ENCODE measurements around the gene SYK.

SYK gene

DNA sequence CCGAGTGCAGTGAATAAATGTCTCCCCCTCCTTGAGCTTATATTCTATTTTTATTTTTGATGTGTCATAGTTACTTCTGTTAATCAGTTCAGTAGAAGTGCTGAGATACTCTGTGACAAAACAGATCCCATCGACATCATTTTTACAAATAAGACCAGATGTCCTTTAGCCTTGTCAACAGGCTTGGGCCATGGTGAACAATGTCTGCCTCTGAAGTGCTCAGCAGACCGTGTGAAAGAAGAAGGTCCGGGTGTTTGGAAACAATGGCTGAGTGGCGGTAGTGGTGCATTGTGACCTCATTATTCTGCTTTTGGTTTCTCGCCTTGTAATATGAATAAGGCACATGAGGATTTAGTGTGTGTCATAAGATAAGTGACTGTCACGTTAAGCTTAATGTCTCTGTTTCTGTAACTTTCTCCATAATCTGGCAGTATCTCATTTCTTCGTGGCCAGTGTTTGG lies 71.2 kb downstream of the SYK start:
- TF ChIP-seq, protein P1, sequence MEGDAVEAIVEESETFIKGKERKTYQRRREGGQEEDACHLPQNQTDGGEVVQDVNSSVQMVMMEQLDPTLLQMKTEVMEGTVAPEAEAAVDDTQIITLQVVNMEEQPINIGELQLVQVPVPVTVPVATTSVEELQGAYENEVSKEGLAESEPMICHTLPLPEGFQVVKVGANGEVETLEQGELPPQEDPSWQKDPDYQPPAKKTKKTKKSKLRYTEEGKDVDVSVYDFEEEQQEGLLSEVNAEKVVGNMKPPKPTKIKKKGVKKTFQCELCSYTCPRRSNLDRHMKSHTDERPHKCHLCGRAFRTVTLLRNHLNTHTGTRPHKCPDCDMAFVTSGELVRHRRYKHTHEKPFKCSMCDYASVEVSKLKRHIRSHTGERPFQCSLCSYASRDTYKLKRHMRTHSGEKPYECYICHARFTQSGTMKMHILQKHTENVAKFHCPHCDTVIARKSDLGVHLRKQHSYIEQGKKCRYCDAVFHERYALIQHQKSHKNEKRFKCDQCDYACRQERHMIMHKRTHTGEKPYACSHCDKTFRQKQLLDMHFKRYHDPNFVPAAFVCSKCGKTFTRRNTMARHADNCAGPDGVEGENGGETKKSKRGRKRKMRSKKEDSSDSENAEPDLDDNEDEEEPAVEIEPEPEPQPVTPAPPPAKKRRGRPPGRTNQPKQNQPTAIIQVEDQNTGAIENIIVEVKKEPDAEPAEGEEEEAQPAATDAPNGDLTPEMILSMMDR (IDR thresholded peaks at IDR 0.05; ENCODE audit: control insufficient read depth, extremely low read depth, insufficient read depth): no peak
- DNase-seq (ENCODE audit: low read depth): no peak
- no peak overlapping the region for H3K4me3 ChIP-seq (ENCODE audit: low read depth, low read length)

DNA sequence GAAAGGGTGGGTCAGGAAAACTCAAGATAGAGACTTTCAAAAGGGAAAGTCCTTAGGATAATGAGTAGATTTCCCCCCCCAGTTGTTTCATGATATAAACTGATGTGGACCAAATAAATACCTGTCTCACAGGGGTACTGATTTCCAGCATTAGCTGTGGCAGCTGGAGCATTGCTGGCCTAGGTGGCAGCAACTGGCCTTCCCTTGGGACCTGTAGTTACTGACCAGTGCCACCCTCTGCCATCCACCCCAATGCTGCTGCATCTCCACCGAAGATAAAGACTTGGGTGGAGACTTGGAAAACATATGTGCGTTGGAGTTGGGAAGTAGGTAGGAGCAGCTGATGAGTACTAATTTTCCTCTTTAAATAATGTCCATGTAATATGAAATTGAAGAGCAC lies 71.8 kb downstream of the SYK start:
- H3K4me3 ChIP-seq (ENCODE audit: low read depth, low read length): no peak overlapping the region
- TF ChIP-seq, protein P1 (IDR thresholded peaks at IDR 0.05; ENCODE audit: control insufficient read depth, extremely low read depth, insufficient read depth): no peak
- DNase-seq (ENCODE audit: low read depth): no peak

DNA sequence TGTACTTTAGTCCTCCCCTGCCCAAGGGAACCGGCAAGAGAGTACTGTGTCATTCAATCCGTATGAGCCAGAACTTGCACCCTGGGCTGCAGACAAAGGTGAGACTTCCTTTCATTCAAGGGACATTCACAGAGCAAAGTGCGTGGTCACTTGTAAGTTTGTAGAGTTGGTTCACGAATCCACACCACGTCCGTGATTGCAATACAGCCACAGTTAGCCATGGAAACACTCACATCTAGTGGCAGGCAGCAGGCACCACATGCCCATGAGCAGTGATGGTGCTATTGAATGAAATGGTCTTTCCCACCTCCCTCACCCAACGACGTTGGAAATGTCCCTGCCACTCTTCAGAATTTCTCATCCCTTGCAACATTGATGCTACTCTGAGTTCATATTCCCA lies 72.6 kb downstream of the SYK start:
- DNase-seq (ENCODE audit: low read depth): no peak
- H3K4me3 ChIP-seq (ENCODE audit: low read depth, low read length): no peak overlapping the region
- TF ChIP-seq, protein P1 (IDR thresholded peaks at IDR 0.05; ENCODE audit: control insufficient read depth, extremely low read depth, insufficient read depth): peak; percentile 24; the same call in 1 of the 2 replicates

DNA sequence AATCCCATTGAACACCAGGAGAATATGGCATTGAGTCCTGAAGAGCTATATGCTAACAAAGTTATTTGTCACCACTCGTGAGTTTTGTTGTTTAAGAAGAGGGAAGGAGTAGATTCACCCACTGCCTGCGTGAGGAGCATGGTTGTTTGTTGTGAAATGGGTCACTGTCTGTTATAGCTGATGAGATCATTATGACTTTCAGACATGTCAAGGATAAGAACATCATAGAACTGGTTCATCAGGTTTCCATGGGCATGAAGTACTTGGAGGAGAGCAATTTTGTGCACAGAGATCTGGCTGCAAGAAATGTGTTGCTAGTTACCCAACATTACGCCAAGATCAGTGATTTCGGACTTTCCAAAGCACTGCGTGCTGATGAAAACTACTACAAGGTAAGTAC lies 76.9 kb downstream of the SYK start:
- DNase-seq (ENCODE audit: low read depth): peak; percentile 80
- H3K4me3 ChIP-seq (ENCODE audit: low read depth, low read length): no peak overlapping the region
- TF ChIP-seq, protein P1 (IDR thresholded peaks at IDR 0.05; ENCODE audit: control insufficient read depth, extremely low read depth, insufficient read depth): no peak

DNA sequence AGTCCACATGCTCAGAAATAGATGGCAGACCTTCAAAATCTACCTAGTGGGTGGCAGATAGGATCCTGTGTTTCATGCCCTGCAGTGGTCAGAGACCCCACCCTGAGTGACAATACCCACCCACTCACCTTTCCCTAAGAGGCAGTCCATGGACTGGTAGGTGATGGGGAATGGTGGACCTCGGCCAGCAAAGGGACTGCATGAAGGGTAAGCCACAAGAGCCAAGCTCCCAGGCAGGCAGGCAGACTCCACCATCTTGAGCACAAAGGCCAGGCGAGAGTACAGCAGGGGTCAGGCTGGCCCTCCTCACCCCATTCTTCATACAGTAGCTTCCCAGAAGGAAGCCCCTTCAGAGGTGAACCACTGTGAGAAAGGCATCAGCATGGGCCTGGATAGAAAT lies 78.4 kb downstream of the SYK start:
- TF ChIP-seq, protein P1 (IDR thresholded peaks at IDR 0.05; ENCODE audit: control insufficient read depth, extremely low read depth, insufficient read depth): no peak
- DNase-seq (ENCODE audit: low read depth): no peak
- H3K4me3 ChIP-seq (ENCODE audit: low read depth, low read length): no peak overlapping the region

DNA sequence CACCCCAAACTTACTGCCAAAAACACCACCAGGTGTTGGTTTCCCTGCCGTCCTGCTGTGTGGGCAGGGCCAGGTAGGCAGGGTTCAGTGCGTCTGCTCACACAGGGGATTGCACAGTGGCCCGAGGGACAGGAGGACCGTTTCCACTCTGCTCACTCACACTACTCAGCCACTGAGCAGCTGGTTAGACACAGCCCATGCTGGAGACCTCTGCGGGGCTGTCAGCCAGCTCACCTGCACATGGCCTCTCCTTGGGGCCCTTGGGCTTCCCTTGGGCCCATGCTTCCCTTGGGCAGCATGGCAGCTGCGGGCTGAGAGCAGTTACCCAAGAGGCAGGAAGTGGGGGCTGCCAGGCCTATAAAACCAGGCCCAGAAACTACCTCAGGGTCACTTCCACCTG lies 79.0 kb downstream of the SYK start:
- DNase-seq (ENCODE audit: low read depth): no peak
- TF ChIP-seq, protein P1 (IDR thresholded peaks at IDR 0.05; ENCODE audit: control insufficient read depth, extremely low read depth, insufficient read depth): no peak
- H3K4me3 ChIP-seq (ENCODE audit: low read depth, low read length): no peak overlapping the region

DNA sequence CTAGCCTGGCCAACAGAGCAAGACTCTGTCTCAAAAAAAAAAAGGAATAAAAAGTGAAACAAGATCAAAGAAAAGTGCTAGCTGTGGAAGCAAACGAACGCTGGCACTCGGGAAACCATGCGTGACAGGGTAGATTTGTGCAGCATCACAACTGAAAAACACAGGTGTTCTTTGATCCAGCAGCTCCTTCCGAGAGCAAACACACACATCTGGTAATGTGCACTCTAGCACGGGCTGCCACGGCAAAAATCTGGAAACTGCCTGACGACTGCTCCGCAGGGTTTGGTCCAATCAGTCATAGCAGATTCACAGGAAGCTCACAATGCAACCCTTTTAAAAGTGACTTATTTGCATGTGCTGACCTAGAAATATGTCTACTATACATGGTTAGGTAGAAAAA lies 80.0 kb downstream of the SYK start:
- DNase-seq (ENCODE audit: low read depth): no peak

More for the DNA sequence above, 80.0 kb downstream of the SYK start:
- no peak overlapping the region for H3K4me3 ChIP-seq (ENCODE audit: low read depth, low read length)
- TF ChIP-seq, protein P1 (IDR thresholded peaks at IDR 0.05; ENCODE audit: control insufficient read depth, extremely low read depth, insufficient read depth): no peak
